ENCODE data around the gene FUT1.

DNA sequence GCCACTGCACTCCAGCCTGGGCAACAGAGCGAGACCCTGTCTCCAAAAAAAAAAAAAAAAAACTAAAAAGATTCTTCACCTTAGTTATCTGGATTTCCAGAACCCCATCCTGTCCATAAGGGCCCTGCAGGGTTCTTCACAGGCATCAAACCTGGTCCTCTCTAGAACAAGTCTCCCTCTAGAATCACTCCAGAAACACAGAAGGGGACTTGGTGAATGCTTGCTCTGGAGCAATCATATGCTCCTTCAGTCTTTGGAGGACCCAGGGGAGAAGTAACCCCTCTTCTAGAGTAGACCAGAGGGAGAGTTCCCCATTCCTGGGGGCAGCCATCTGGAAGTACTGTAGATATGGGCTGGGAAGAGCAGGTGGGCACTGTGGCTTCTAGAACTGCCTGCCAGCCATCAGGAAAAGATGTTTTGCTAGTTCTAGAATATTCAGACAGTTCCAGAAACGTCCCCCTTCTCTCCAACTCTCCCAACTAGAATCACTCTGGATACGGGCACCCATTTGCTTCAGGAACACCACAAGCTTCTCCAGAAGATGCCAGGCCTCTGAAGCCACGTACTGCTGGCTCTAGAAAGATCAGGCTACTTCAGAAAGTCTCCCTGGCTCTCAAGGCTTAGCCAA lies 2.8 kb downstream of the FUT1 start:
- TF ChIP-seq, protein P1, sequence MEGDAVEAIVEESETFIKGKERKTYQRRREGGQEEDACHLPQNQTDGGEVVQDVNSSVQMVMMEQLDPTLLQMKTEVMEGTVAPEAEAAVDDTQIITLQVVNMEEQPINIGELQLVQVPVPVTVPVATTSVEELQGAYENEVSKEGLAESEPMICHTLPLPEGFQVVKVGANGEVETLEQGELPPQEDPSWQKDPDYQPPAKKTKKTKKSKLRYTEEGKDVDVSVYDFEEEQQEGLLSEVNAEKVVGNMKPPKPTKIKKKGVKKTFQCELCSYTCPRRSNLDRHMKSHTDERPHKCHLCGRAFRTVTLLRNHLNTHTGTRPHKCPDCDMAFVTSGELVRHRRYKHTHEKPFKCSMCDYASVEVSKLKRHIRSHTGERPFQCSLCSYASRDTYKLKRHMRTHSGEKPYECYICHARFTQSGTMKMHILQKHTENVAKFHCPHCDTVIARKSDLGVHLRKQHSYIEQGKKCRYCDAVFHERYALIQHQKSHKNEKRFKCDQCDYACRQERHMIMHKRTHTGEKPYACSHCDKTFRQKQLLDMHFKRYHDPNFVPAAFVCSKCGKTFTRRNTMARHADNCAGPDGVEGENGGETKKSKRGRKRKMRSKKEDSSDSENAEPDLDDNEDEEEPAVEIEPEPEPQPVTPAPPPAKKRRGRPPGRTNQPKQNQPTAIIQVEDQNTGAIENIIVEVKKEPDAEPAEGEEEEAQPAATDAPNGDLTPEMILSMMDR (IDR thresholded peaks at IDR 0.05; ENCODE audit: control extremely low read depth in 1 of 3, insufficient read depth in 1 of 3, low read depth in 1 of 3, low read length in 3 of 3) = no peak
- TF ChIP-seq CEBPB (IDR thresholded peaks at IDR 0.05; ENCODE audit: low read depth, low read length) = no peak

Measured in H1 (cell line).